Neural cell (in vitro differentiated cells): ENCODE measurements around the gene MOB3B.

Experiments
- EP300 ChIP-seq: fragments of 450-650 bp; conservative IDR thresholded peaks from 2 replicates; pipeline ENCODE4 v1.6.1; 2014; ENCODE audit warnings: antibody characterized with exemption, mild to moderate bottlenecking, moderate library complexity; ENCODE audit not compliant: poor library complexity, severe bottlenecking
- EZH2 ChIP-seq: fragments of 200-600, 300-800 bp; shearing (Covaris generic), sonication (generic); IDR thresholded peaks from 2 replicates; pipeline ENCODE4 v1.6.1; 2014; ENCODE audit warnings: antibody characterized with exemption, low read length, borderline replicate concordance, mild to moderate bottlenecking; ENCODE audit not compliant: insufficient read depth, poor library complexity, severe bottlenecking
- POLR2AphosphoS5 ChIP-seq: IDR thresholded peaks from 2 replicates; pipeline ENCODE4 v1.6.1; 2012
- SMC3 ChIP-seq: fragments of 450-650 bp; conservative IDR thresholded peaks from 2 replicates; pipeline ENCODE4 v1.6.1; 2014; ENCODE audit warnings: antibody characterized with exemption, mild to moderate bottlenecking, moderate library complexity; ENCODE audit not compliant: poor library complexity
- TF ChIP-seq, protein P1 (sequence below): fragments of 450-650 bp; IDR thresholded peaks from 2 replicates; pipeline ENCODE4 v1.5.1; 2014; ENCODE audit warnings: antibody characterized with exemption, mild to moderate bottlenecking, moderate library complexity; ENCODE audit not compliant: poor library complexity, severe bottlenecking

- TF ChIP-seq, protein P1, sequence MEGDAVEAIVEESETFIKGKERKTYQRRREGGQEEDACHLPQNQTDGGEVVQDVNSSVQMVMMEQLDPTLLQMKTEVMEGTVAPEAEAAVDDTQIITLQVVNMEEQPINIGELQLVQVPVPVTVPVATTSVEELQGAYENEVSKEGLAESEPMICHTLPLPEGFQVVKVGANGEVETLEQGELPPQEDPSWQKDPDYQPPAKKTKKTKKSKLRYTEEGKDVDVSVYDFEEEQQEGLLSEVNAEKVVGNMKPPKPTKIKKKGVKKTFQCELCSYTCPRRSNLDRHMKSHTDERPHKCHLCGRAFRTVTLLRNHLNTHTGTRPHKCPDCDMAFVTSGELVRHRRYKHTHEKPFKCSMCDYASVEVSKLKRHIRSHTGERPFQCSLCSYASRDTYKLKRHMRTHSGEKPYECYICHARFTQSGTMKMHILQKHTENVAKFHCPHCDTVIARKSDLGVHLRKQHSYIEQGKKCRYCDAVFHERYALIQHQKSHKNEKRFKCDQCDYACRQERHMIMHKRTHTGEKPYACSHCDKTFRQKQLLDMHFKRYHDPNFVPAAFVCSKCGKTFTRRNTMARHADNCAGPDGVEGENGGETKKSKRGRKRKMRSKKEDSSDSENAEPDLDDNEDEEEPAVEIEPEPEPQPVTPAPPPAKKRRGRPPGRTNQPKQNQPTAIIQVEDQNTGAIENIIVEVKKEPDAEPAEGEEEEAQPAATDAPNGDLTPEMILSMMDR, result no peak
- TF ChIP-seq EP300 (no peak), POLR2AphosphoS5 (no peak), SMC3 (no peak), EZH2 (no peak)
Observed at GRCh38 chr9:27379311-27380251, 150.0 kb downstream of the MOB3B start.
